Brain microvascular endothelial cell (primary cell): ENCODE results near the gene MICAL2.
A peak's percentile ranks its signal among the peaks of the same experiment; 100 is the strongest.

Experiments
- DNase-seq: peaks from one replicate; pipeline ENCODE4 v3.0.0-alpha.2; 2020
- H3K27ac ChIP-seq: fragments of 250-450 bp; sonication (Bioruptor Pico); 2 replicates; pipeline ENCODE4 v1.5.1; 2020; ENCODE audit warnings: mild to moderate bottlenecking, moderate library complexity
- H3K27me3 ChIP-seq: fragments of 250-450 bp; sonication (Bioruptor Pico); replicated peaks from 2 replicates; pipeline ENCODE4 v1.5.1; 2020; ENCODE audit warnings: mild to moderate bottlenecking
- H3K36me3 ChIP-seq: fragments of 250-450 bp; sonication (Bioruptor Pico); replicated peaks from 2 replicates; pipeline ENCODE4 v1.5.1; 2020; ENCODE audit warnings: mild to moderate bottlenecking
- H3K4me3 ChIP-seq: 2 replicates; pipeline ENCODE4 v1.5.1; 2011; ENCODE audit warnings: low read depth, mild to moderate bottlenecking, control low read depth, low read length, moderate library complexity
- in situ Hi-C: cut with HindIII; loops from 2 replicates; pipeline ENCODE4 v1.10.0; 2017; ENCODE audit warnings: low sequenced_read_pairs, low pct_ligation_motif_present
- TF ChIP-seq, protein P1 (sequence below): IDR thresholded peaks from 2 replicates; pipeline ENCODE4 v1.5.1; 2011; ENCODE audit warnings: low read depth, mild to moderate bottlenecking, moderate library complexity, low read length, control low read depth, inconsistent platforms; ENCODE audit errors: missing control alignments

The MICAL2 gene

DNA sequence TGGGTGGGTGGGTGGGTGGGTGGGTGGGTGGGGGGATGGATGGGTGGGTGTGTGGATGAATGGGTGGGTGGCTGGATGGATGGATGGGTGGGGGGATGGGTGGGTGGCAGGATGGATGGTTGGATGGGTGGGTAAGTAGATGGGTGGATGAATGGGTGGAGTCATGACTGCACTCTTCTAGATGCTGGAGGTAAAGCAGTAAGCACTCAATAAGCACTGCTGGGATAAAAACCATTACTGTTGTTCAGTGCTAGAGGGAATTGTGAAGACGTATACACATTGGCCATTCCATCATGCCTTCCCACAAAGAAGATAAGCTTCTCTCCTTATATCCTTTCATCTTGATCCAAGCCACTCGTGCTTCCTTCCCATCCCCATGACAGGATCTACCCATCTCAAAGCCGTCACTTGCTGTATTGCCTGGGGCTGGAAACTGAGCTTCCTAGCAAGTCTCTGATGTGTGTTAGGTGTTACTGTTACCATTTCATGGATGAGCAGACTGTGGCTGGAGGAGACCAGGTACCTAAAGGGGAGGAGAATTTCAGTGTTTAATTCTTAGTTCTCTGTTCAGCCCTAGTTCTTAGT is 74.8 kb downstream of the MICAL2 start:
- TF ChIP-seq, protein P1, sequence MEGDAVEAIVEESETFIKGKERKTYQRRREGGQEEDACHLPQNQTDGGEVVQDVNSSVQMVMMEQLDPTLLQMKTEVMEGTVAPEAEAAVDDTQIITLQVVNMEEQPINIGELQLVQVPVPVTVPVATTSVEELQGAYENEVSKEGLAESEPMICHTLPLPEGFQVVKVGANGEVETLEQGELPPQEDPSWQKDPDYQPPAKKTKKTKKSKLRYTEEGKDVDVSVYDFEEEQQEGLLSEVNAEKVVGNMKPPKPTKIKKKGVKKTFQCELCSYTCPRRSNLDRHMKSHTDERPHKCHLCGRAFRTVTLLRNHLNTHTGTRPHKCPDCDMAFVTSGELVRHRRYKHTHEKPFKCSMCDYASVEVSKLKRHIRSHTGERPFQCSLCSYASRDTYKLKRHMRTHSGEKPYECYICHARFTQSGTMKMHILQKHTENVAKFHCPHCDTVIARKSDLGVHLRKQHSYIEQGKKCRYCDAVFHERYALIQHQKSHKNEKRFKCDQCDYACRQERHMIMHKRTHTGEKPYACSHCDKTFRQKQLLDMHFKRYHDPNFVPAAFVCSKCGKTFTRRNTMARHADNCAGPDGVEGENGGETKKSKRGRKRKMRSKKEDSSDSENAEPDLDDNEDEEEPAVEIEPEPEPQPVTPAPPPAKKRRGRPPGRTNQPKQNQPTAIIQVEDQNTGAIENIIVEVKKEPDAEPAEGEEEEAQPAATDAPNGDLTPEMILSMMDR: no peak
- in situ Hi-C loops: no loop called here

GRCh38 chr11:12185914-12186313 is 75.5 kb downstream of the MICAL2 start:
- Histone ChIP-seq H3K36me3 (peaks cover 66% of the 10 kb centered on the region), H3K27ac (peak overlapping the region; percentile 66), H3K27me3 (no peaks in the 10 kb centered on the region), H3K4me3 (no peak overlapping the region)
- no peak for DNase-seq
- TF ChIP-seq, protein P1: peak; percentile 26
- in situ Hi-C loops: no loop called here

More for the DNA sequence above, 74.8 kb downstream of the MICAL2 start:
- Histone ChIP-seq H3K4me3 (no peak overlapping the region), H3K27me3 (no peaks in the 10 kb centered on the region), H3K27ac (peak overlapping the region; percentile 66), H3K36me3 (peaks cover 59% of the 10 kb centered on the region)
- no peak for DNase-seq

- Histone ChIP-seq H3K27me3 (no peaks in the 10 kb centered on the region), H3K36me3 (peaks cover 62% of the 10 kb centered on the region), H3K27ac (peak overlapping the region; percentile 66), H3K4me3 (no peak overlapping the region)
- in situ Hi-C loops: no loop called here
- DNase-seq: no peak
- TF ChIP-seq, protein P1: no peak
These were observed 76.3 kb downstream of the MICAL2 start for GRCh38 chr11:12186701-12187100.

GRCh38 chr11:12187399-12187798 is 77.0 kb downstream of the MICAL2 start:
- peak; percentile 36 for DNase-seq
- peak overlapping the region; percentile 66 for H3K27ac ChIP-seq

GRCh38 chr11:12188548-12189317 is 78.3 kb downstream of the MICAL2 start:
- in situ Hi-C loops: no loop called here
- H3K27me3 ChIP-seq: no peaks in the 10 kb centered on the region
- TF ChIP-seq, protein P1: no peak
- no peak for DNase-seq
- no peak overlapping the region for H3K4me3 ChIP-seq
- no peak overlapping the region for H3K27ac ChIP-seq
- H3K36me3 ChIP-seq: peaks cover 73% of the 10 kb centered on the region

More at GRCh38 chr11:12187399-12187798, 77.0 kb downstream of the MICAL2 start:
- in situ Hi-C loops: no loop called here
- TF ChIP-seq, protein P1: peak; percentile 14
- peaks cover 64% of the 10 kb centered on the region for H3K36me3 ChIP-seq
- H3K4me3 ChIP-seq: no peak overlapping the region
- H3K27me3 ChIP-seq: no peaks in the 10 kb centered on the region
